Measurements from ENCODE around the gene DUSP6.

DNA sequence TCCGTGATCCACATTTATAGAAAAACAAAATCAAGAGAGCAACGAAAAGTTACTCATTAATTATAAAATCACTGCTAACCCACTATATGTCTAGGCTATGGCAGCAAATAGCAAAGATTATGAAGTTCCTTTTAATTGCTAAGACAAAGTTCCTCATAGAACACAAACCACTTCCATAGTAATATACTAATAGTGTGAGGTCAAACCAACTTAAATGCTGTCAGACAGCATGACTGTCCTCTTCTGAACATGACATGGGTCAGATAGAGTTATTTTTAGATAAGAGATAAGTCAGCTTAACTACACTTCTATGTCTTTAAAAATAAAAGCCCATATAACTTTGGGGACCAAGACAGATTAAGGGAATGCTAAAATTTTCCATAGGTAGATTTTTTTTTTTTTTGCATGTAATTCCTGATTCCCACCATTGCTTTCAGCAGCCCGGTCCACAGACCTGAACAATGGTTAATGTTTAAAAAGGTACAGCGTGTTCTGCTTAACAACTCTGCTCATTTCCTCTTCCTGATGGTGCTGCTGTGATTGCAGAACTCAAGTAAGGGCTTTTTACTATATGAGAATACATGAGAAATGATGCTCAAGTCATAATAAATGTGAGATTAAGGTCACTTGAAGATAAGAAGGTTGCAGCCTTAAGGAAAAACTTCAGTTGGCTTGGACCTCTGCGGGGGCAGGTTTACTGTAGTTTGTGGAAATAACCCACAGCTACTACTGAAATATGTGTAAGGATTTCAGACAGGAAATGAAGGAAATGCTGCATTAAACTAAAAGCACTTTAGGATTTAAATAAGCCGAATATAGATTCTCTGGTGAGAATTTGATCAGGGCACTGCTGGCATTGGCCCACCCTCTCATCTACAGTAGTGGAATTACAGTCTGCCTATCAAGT lies 37.7 kb upstream of the DUSP6 start:
- TF ChIP-seq POLR2A (IDR thresholded peaks at IDR 0.05) = no peak
- TF ChIP-seq POLR2AphosphoS5 (IDR thresholded peaks at IDR 0.05; ENCODE audit: insufficient read depth in 1 of 2, low read depth in 1 of 2) = peak in 1 of 2 donors; percentile 63
